K562 (cell line): Measurements from ENCODE around the gene PPP2R1B.
"Not testable (repeated sequence)": the region's sequence is repeated elsewhere in the genome, so short reads cannot be mapped to it uniquely, and the experiment has no call there.

Experiments
- MXI1 ChIP-seq: IDR thresholded peaks from 2 replicates; pipeline ENCODE4 v1.6.1; 2011; ENCODE audit warnings: low read depth, mild to moderate bottlenecking, improper control_type of control experiment, low read length
- SMAD3 ChIP-seq: fragments of 450-650 bp; formaldehyde crosslinking; conservative IDR thresholded peaks from 2 replicates; pipeline ENCODE4 v1.4.0; 2020; ENCODE audit warnings: mild to moderate bottlenecking
- TF ChIP-seq, protein P1 (sequence below): fragments of 450-650 bp; IDR thresholded peaks from 2 replicates; pipeline ENCODE4 v1.6.1; 2016

DNA sequence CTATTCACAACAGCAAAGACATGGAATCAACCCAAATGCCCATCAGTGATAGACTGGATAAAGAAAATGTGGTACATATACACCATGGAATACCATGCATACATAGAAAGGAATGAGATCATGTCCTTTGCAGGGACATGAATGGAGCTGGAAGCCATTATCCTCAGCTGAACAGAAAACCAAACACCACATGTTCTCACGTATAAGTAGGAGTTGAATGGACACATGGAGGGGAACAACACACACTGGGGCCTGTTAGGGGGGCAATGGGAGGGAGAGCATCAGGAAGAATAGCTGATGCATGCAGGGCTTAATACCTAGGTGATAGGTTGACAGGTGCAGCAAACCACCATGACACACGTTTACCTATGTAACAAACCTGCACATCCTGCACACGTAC, 48.5 kb downstream of the PPP2R1B start:
- TF ChIP-seq MXI1; SMAD3 (CRISPR knock-in tag): not testable (repeated sequence)
- TF ChIP-seq, protein P1, sequence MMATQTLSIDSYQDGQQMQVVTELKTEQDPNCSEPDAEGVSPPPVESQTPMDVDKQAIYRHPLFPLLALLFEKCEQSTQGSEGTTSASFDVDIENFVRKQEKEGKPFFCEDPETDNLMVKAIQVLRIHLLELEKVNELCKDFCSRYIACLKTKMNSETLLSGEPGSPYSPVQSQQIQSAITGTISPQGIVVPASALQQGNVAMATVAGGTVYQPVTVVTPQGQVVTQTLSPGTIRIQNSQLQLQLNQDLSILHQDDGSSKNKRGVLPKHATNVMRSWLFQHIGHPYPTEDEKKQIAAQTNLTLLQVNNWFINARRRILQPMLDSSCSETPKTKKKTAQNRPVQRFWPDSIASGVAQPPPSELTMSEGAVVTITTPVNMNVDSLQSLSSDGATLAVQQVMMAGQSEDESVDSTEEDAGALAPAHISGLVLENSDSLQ = not testable (repeated sequence)
